ENCODE data around the gene CEP63. TPM values are rescaled to one million over a fixed set of nuclear protein-coding genes. Genes with fewer than 3 reads are reported as not detected.

CEP63 gene
- total and polyA plus RNA-seq, 2 of the 8 experiments (the other 6 are each of a cell fraction or from before 2014, with no cell fraction given), result 5.3 to 18.2 TPM

DNA sequence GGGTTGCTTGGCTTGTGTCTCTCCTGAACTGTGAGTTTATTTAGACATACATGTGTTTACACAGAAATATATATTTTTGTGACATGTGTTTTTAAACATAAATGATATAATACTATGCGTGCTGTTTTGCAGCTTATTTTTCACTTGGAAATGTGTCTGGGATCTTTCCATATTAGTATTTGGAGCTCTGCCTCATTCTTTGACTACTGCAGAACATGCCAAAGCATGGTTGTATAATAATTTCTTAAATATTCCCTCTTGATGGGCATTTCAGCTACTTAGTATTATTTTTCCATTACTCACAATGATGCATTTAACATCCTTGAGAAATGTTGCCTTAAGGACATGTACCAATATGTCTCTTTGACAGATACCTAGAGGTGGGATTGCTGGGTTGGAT is 19.5 kb upstream of the CEP63 start (continued):
- TF ChIP-seq, protein P1, sequence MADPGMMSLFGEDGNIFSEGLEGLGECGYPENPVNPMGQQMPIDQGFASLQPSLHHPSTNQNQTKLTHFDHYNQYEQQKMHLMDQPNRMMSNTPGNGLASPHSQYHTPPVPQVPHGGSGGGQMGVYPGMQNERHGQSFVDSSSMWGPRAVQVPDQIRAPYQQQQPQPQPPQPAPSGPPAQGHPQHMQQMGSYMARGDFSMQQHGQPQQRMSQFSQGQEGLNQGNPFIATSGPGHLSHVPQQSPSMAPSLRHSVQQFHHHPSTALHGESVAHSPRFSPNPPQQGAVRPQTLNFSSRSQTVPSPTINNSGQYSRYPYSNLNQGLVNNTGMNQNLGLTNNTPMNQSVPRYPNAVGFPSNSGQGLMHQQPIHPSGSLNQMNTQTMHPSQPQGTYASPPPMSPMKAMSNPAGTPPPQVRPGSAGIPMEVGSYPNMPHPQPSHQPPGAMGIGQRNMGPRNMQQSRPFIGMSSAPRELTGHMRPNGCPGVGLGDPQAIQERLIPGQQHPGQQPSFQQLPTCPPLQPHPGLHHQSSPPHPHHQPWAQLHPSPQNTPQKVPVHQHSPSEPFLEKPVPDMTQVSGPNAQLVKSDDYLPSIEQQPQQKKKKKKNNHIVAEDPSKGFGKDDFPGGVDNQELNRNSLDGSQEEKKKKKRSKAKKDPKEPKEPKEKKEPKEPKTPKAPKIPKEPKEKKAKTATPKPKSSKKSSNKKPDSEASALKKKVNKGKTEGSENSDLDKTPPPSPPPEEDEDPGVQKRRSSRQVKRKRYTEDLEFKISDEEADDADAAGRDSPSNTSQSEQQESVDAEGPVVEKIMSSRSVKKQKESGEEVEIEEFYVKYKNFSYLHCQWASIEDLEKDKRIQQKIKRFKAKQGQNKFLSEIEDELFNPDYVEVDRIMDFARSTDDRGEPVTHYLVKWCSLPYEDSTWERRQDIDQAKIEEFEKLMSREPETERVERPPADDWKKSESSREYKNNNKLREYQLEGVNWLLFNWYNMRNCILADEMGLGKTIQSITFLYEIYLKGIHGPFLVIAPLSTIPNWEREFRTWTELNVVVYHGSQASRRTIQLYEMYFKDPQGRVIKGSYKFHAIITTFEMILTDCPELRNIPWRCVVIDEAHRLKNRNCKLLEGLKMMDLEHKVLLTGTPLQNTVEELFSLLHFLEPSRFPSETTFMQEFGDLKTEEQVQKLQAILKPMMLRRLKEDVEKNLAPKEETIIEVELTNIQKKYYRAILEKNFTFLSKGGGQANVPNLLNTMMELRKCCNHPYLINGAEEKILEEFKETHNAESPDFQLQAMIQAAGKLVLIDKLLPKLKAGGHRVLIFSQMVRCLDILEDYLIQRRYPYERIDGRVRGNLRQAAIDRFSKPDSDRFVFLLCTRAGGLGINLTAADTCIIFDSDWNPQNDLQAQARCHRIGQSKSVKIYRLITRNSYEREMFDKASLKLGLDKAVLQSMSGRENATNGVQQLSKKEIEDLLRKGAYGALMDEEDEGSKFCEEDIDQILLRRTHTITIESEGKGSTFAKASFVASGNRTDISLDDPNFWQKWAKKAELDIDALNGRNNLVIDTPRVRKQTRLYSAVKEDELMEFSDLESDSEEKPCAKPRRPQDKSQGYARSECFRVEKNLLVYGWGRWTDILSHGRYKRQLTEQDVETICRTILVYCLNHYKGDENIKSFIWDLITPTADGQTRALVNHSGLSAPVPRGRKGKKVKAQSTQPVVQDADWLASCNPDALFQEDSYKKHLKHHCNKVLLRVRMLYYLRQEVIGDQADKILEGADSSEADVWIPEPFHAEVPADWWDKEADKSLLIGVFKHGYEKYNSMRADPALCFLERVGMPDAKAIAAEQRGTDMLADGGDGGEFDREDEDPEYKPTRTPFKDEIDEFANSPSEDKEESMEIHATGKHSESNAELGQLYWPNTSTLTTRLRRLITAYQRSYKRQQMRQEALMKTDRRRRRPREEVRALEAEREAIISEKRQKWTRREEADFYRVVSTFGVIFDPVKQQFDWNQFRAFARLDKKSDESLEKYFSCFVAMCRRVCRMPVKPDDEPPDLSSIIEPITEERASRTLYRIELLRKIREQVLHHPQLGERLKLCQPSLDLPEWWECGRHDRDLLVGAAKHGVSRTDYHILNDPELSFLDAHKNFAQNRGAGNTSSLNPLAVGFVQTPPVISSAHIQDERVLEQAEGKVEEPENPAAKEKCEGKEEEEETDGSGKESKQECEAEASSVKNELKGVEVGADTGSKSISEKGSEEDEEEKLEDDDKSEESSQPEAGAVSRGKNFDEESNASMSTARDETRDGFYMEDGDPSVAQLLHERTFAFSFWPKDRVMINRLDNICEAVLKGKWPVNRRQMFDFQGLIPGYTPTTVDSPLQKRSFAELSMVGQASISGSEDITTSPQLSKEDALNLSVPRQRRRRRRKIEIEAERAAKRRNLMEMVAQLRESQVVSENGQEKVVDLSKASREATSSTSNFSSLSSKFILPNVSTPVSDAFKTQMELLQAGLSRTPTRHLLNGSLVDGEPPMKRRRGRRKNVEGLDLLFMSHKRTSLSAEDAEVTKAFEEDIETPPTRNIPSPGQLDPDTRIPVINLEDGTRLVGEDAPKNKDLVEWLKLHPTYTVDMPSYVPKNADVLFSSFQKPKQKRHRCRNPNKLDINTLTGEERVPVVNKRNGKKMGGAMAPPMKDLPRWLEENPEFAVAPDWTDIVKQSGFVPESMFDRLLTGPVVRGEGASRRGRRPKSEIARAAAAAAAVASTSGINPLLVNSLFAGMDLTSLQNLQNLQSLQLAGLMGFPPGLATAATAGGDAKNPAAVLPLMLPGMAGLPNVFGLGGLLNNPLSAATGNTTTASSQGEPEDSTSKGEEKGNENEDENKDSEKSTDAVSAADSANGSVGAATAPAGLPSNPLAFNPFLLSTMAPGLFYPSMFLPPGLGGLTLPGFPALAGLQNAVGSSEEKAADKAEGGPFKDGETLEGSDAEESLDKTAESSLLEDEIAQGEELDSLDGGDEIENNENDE (IDR thresholded peaks at IDR 0.05; ENCODE audit: insufficient replicate concordance, low read length), result no peak
- TF ChIP-seq E2F6 (IDR thresholded peaks at IDR 0.05), result no peak
- TF ChIP-seq NRF1 (IDR thresholded peaks at IDR 0.05; ENCODE audit: low read depth, low read length), result no peak
- no peak for TF ChIP-seq POLR2AphosphoS5 (IDR thresholded peaks at IDR 0.05; ENCODE audit: low read depth, low read length)
- no peak for TF ChIP-seq SAP30 (IDR thresholded peaks at IDR 0.05; ENCODE audit: insufficient read depth, insufficient replicate concordance, low read length)
- no peak for TF ChIP-seq EP300 (IDR thresholded peaks at IDR 0.05; ENCODE audit: borderline replicate concordance in 1 of 2, low read depth in 2 of 2, low read length in 2 of 2)
- no peak for TF ChIP-seq RNF2 (IDR thresholded peaks at IDR 0.05; ENCODE audit: borderline replicate concordance, low read depth, low read length, missing control alignments, poor library complexity, severe bottlenecking)
- TF ChIP-seq ZNF274 (IDR thresholded peaks at IDR 0.05; ENCODE audit: borderline replicate concordance, extremely low read depth, low read length), result no peak
- no peak for TF ChIP-seq TBP (IDR thresholded peaks at IDR 0.05; ENCODE audit: low read depth, low read length)
- no peak for TF ChIP-seq RBBP5 (IDR thresholded peaks at IDR 0.05; ENCODE audit: borderline replicate concordance, low read depth, low read length)

All from H1 (cell line).